ENCODE data around the gene SYCP2.

Gene SYCP2, protein sequence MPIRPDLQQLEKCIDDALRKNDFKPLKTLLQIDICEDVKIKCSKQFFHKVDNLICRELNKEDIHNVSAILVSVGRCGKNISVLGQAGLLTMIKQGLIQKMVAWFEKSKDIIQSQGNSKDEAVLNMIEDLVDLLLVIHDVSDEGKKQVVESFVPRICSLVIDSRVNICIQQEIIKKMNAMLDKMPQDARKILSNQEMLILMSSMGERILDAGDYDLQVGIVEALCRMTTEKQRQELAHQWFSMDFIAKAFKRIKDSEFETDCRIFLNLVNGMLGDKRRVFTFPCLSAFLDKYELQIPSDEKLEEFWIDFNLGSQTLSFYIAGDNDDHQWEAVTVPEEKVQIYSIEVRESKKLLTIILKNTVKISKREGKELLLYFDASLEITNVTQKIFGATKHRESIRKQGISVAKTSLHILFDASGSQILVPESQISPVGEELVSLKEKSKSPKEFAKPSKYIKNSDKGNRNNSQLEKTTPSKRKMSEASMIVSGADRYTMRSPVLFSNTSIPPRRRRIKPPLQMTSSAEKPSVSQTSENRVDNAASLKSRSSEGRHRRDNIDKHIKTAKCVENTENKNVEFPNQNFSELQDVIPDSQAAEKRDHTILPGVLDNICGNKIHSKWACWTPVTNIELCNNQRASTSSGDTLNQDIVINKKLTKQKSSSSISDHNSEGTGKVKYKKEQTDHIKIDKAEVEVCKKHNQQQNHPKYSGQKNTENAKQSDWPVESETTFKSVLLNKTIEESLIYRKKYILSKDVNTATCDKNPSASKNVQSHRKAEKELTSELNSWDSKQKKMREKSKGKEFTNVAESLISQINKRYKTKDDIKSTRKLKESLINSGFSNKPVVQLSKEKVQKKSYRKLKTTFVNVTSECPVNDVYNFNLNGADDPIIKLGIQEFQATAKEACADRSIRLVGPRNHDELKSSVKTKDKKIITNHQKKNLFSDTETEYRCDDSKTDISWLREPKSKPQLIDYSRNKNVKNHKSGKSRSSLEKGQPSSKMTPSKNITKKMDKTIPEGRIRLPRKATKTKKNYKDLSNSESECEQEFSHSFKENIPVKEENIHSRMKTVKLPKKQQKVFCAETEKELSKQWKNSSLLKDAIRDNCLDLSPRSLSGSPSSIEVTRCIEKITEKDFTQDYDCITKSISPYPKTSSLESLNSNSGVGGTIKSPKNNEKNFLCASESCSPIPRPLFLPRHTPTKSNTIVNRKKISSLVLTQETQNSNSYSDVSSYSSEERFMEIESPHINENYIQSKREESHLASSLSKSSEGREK (N-terminal part only)

DNA sequence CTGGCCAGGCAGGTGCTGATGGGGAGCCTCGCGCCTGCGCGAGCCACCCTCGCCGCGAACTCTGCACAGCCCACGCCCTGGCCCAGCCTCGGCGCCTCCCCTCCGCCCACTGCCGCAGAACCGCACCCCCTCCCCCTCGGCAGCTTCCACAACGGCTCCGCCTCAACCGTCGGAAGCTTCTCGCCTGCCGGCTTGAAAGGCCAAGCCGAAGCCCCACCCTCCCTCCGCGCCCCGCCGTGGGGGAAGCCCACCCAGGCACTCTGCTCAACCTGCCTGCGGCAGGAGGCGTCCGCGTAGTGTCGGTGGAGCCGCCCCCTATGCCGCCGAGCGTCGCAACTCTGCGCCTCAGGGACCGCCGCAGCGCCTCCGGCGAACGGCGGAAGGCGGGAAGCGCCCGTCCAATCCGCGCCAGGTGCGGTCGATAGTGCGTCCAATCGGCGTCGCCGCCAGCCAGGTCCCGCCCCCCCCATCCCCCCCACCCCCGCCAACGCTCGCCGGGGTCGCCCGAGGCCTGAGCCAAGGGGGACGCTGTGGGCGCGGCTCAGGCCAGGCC is at the start of gene SYCP2:
Gene SYCP2 (minus strand): TSS at position 342 of the 553 bp plus-strand sequence. CDS start 11,224 bp downstream, outside the sequence.
- ChIA-PET CTCF (interaction anchor here (1.1 to 1.5 kb wide), 3 partner anchors 8 to 21 kb away, joined by 3 to 5 read pairs (median 3); no protein-coding TSS in a partner anchor), POLR2A (no interaction called here)
- TF ChIP-seq FOXK2 (IDR thresholded peaks at IDR 0.05) (no peak), CTBP1 (IDR thresholded peaks at IDR 0.05; ENCODE audit: borderline replicate concordance) (no peak), FOXA1 (IDR thresholded peaks at IDR 0.05) (no peak), LEF1 (IDR thresholded peaks at IDR 0.05; ENCODE audit: borderline replicate concordance) (no peak), ZNF384 (IDR thresholded peaks at IDR 0.05) (no peak), ARNT (IDR thresholded peaks at IDR 0.05) (no peak), L3MBTL2 (conservative IDR thresholded peaks at IDR 0.05) (no peak), ELF4 (IDR thresholded peaks at IDR 0.05) (no peak), SUZ12 (IDR thresholded peaks at IDR 0.05) (no peak), NFRKB (IDR thresholded peaks at IDR 0.05) (no peak), TARDBP (IDR thresholded peaks at IDR 0.05) (no peak), FOXM1 (IDR thresholded peaks at IDR 0.05; ENCODE audit: borderline replicate concordance) (no peak), BHLHE40 (IDR thresholded peaks at IDR 0.05; ENCODE audit: borderline replicate concordance) (no peak), SP1 (IDR thresholded peaks at IDR 0.05) (no peak), HDGF (IDR thresholded peaks at IDR 0.05; ENCODE audit: borderline replicate concordance) (no peak)
- TF ChIP-seq, protein P1, sequence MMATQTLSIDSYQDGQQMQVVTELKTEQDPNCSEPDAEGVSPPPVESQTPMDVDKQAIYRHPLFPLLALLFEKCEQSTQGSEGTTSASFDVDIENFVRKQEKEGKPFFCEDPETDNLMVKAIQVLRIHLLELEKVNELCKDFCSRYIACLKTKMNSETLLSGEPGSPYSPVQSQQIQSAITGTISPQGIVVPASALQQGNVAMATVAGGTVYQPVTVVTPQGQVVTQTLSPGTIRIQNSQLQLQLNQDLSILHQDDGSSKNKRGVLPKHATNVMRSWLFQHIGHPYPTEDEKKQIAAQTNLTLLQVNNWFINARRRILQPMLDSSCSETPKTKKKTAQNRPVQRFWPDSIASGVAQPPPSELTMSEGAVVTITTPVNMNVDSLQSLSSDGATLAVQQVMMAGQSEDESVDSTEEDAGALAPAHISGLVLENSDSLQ (IDR thresholded peaks at IDR 0.05): no peak
- no peak for DNase-seq (ENCODE audit: extremely low spot score)

DNA sequence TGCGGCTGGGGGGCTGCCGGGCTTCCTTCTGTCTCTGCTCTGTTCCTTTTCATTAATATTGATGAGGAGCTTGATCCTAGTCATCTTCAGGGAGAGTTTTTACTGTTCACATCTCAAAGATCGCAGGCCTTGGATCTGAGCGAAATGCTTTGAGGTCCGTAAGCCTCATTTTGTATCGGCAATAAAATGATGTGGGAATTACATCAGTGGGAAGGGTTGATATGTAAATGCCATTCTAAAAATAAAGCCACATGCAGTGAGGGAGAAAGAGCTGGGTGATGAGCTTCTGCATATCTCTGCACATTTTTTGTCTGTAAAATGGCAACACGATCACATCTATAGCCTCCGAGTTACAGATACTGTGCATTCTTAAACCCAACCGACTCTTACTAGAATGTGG is 49.6 kb upstream of the SYCP2 start:
- TF ChIP-seq SUZ12 (IDR thresholded peaks at IDR 0.05): no peak
- DNase-seq (ENCODE audit: extremely low spot score): no peak
- ChIA-PET POLR2A (no interaction called here), CTCF (no interaction called here)

DNA sequence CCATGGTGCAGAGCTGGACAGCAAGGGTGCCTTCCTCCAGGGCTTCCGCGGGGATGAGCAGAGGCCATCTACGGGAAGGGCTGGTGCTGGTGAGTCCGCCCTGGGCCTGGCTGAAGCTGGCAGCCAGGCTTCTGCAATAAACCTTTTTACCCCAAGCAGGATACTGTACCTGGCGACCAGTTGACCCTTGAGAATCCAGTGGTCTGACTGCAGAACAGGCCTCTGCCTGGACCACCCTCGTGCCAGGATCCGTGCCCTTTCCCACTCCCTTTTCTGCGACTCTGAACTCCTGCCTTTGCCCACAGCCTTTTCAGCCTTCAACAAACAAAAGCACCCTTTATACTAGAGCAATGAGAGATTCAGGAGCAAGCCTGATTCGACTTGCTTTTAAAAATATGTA is 43.6 kb upstream of the SYCP2 start:
- ChIA-PET CTCF (no interaction called here), POLR2A (no interaction called here)
- DNase-seq (ENCODE audit: extremely low spot score): no peak

DNA sequence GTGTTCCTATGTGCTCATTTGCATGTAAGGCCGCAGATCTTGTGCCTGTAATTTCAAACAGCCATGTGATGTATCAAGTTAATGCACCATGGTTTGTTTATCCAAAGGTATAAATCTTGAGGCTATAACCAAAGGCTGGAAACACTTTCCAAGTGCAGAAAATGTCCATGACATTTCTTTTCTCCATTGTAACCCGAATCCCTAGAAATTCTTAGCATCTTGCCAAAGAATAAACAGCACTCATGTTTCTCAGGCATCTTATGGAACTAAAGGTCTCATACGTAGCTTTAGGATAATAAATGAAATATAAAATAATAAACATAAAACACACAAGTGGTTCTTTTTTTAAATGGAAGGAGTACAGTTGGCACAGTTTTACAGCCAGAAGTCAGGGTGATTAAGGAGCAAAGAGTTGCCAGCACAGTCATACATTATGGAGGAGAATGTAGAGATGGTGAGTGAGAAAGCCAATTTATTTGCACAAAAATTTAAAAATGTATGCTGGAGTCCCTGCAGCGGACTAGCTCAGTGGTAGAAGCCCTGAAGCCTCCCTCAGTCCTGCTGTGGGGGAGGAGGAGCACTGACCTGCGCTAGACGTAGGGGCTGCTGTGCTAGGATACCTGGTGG is 42.8 kb upstream of the SYCP2 start:
- ChIA-PET CTCF (no interaction called here), POLR2A (no interaction called here)
- TF ChIP-seq, protein P1 (IDR thresholded peaks at IDR 0.05): no peak
- no peak for TF ChIP-seq CTBP1 (IDR thresholded peaks at IDR 0.05; ENCODE audit: borderline replicate concordance)
- DNase-seq (ENCODE audit: extremely low spot score): no peak

More for the DNA sequence above, 43.6 kb upstream of the SYCP2 start:
- TF ChIP-seq ZNF384 (IDR thresholded peaks at IDR 0.05) (no peak), CTBP1 (IDR thresholded peaks at IDR 0.05; ENCODE audit: borderline replicate concordance) (no peak), LEF1 (IDR thresholded peaks at IDR 0.05; ENCODE audit: borderline replicate concordance) (no peak), SUZ12 (IDR thresholded peaks at IDR 0.05) (no peak), ELF4 (IDR thresholded peaks at IDR 0.05) (no peak), L3MBTL2 (conservative IDR thresholded peaks at IDR 0.05) (no peak), NFRKB (IDR thresholded peaks at IDR 0.05) (no peak), BHLHE40 (IDR thresholded peaks at IDR 0.05; ENCODE audit: borderline replicate concordance) (no peak), FOXM1 (IDR thresholded peaks at IDR 0.05; ENCODE audit: borderline replicate concordance) (no peak), HDGF (IDR thresholded peaks at IDR 0.05; ENCODE audit: borderline replicate concordance) (no peak)

DNA sequence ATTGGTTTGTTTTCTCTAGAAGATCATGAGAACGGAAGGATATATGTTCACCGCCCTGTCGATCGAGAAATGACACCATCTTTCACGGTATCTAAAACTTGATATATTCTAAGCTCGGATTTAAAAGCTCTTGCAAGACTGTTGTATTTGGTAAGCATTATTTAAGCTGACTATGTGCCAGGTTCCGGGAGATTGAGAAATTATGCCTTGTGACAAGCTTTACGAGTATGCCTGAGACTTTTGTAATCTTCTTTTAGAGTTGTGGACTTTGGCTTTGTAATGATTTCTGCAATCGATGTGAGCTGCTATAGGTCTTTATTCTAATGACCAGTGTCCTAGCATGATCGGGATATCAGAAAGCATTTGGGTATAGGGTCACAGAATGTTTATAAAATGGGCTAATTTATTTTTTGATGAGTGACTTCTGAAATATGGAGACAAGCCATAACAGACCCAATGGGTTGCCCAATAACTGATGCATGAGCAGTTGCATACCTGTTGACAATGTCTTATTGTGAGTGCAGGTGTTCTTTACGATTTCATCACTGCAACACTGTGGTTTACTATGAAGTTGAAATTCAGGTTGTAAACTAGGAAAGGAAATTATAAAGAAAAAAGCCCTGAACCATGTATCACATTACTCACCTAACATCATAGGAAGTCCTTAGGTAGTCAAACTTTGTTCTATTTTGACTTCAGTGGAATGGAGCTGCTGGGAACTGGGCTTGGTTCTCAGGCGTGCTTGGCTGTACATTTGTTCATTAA is 38.8 kb upstream of the SYCP2 start:
- ChIA-PET POLR2A (no interaction called here), CTCF (no interaction called here)
- TF ChIP-seq TARDBP (IDR thresholded peaks at IDR 0.05) (no peak), CTBP1 (IDR thresholded peaks at IDR 0.05; ENCODE audit: borderline replicate concordance) (no peak), NFRKB (IDR thresholded peaks at IDR 0.05) (no peak), BHLHE40 (IDR thresholded peaks at IDR 0.05; ENCODE audit: borderline replicate concordance) (no peak), FOXK2 (IDR thresholded peaks at IDR 0.05) (no peak), ZNF384 (IDR thresholded peaks at IDR 0.05) (no peak), L3MBTL2 (conservative IDR thresholded peaks at IDR 0.05) (no peak), HDGF (IDR thresholded peaks at IDR 0.05; ENCODE audit: borderline replicate concordance) (no peak), LEF1 (IDR thresholded peaks at IDR 0.05; ENCODE audit: borderline replicate concordance) (no peak), FOXA1 (IDR thresholded peaks at IDR 0.05) (no peak), ARNT (IDR thresholded peaks at IDR 0.05) (no peak), ELF4 (IDR thresholded peaks at IDR 0.05) (no peak), SP1 (IDR thresholded peaks at IDR 0.05) (no peak)
- TF ChIP-seq, protein P1 (IDR thresholded peaks at IDR 0.05): no peak
- no peak for DNase-seq (ENCODE audit: extremely low spot score)

Data from HEK293T (cell line).